HT1080 (cell line): Measurements from ENCODE around the gene GTF2E1. TPM values are rescaled to one million over a fixed set of nuclear protein-coding genes. Genes with fewer than 3 reads are reported as not detected.
A peak's percentile ranks its signal among the peaks of the same experiment; 100 is the strongest.

Source experiments
- DNase-seq: peaks from one replicate; pipeline ENCODE4 v3.0.0-alpha.2; 2015; ENCODE audit warnings: low read depth
- small RNA-seq: library from RNA; depleted of rRNA; stranded (forward); fragments of <200 nt; gene quantifications from one replicate; pipeline ENCODE3, GENCODE V24; 2014
- total RNA-seq: library from RNA; depleted of rRNA; stranded (reverse); fragments of >200 nt; shearing (Covaris generic); gene quantifications from 2 replicates; pipeline ENCODE4 v1.2.3, GENCODE V29; 2014; rRNA removed

The GTF2E1 gene
- total RNA-seq, 1 experiment from 2014 or later, result 26.0 TPM

GRCh38 chr3:120796976-120797375 is 54.4 kb downstream of the GTF2E1 start:
- DNase-seq, result no peak

- no peak for DNase-seq
These were observed 55.3 kb downstream of the GTF2E1 start for GRCh38 chr3:120797857-120798256.

DNA sequence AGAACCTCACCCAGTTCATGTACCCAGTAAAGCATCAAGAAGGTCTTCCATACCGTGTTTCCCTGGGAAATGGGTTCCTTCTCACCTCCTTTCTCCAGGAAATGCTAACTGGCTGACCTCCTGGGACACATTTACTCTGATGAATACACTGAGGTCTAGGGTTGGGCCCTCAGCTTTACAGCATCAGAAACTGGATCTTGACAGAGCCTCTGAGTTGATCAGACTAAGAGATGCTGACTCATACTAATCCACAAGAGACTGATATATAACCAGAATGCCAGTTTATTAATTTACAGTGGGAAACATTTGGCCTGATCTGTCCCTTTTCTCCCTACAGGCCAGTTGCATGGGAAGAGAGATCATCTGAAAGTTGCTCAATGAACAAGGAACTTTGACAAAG is 55.8 kb downstream of the GTF2E1 start:
- DNase-seq, result peak; percentile 27

GRCh38 chr3:120800625-120801024 is 58.1 kb downstream of the GTF2E1 start:
- DNase-seq, result no peak

DNA sequence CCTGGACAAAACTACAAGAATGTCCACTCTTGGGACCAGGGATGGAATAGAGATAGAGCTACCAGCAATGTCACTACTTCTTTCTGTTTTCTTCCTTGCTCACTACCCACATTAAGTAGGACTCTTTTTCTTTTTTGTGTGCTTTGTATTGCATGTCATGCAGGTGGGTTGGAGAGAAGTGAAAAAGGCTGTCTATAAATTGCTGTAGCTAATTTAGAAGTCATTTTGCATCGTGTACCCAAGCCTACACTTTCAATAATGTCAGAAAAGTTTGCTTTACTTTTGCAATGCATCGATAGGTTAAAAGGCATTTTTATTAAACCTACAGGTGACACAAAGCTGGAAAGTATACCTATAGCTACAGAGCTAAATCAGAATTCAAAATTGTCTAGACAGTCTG is 58.9 kb downstream of the GTF2E1 start:
- no peak for DNase-seq

- peak; percentile 58 for DNase-seq
These were observed 60.4 kb downstream of the GTF2E1 start for GRCh38 chr3:120802916-120803315.

DNA sequence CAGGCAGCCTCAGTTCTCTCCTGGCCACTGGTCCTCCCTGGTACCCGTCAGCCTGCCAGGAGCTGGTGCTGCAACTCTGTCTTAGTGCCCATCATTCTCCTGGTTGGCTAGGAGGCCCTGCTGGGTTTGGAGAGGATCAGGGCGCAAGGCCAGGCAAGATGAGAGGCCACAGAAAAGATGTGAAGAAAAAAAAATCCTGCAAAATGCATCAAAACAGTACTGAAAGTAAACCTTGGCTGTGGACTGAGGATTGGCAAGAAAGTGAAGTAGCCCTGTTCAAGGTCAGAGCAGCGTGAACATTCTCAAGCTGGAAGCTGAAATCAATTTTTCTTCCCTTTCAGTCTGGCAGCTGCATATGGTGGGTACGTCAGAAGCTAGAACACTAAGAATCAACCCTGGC is 74.2 kb downstream of the GTF2E1 start:
- no peak for DNase-seq

GRCh38 chr3:120820748-120821147 is 78.2 kb downstream of the GTF2E1 start:
- no peak for DNase-seq

GRCh38 chr3:120821426-120821825 is 78.9 kb downstream of the GTF2E1 start:
- no peak for DNase-seq

- DNase-seq, result peak; percentile 31
These were observed 80.6 kb downstream of the GTF2E1 start for GRCh38 chr3:120823156-120823555.

- no peak for DNase-seq
These were observed 82.1 kb downstream of the GTF2E1 start for GRCh38 chr3:120824613-120825012.

DNA sequence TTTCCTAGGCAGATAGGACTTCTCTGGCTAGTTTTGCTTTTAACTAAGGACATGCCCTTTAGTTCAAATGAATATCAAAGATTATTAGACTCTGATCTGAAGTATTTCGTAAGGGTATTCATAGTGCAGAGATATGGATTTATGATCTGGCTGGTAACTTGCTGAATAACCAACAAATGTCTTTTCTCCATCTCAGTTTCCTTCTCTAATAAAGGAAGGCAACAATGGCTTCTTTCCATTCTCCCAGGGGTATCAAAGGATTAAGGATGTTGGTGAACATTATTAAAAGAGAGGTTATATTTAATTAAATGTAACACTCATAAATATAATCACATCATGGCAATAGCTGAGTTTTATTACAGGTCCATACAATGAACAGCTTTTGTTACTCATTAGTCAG is 86.3 kb downstream of the GTF2E1 start:
- DNase-seq, result no peak

DNA sequence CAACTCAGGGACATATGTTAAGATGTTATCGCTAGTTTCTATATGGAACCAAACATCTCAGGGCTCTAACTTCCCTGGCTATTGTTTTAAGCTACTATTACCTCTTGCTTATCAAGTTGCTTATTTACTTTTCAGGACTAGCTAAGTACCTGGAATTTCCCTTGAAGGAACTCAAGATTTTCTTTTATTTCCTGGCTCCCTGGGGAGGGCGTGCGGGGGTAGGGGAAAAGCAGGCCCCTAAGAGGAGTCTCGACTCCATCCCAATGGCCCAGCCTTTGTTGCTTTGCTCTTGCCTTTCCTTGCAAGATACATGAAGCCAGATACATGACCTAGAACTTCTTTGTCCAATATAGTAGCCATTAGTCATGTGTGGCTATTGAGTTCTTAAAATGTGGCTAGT is 88.5 kb downstream of the GTF2E1 start:
- no peak for DNase-seq

Small RNAs within 50 kb of the gene (small RNA-seq; reads per million reads assigned to genes)
- gene MTCO1P29 (not detected), gene MTCO2P29 (not detected)

Other genes starting within 250 kb of the GTF2E1 start
- gene NDUFB4, start 146.4 kb upstream of the GTF2E1 start, total RNA-seq, result 188 and 294 TPM in 2 replicates
- gene HGD, start 60.5 kb upstream of the GTF2E1 start, total RNA-seq, result not detected in 2 replicates
- gene RABL3, start 228 bp upstream of the GTF2E1 start, total RNA-seq, result 20.7 and 26.1 TPM in 2 replicates
- gene STXBP5L, start 165.5 kb downstream of the GTF2E1 start, total RNA-seq, result 0.05 TPM in 1 of 2 replicates, not detected in the other